ENCODE data around the gene MGAM2.

DNA sequence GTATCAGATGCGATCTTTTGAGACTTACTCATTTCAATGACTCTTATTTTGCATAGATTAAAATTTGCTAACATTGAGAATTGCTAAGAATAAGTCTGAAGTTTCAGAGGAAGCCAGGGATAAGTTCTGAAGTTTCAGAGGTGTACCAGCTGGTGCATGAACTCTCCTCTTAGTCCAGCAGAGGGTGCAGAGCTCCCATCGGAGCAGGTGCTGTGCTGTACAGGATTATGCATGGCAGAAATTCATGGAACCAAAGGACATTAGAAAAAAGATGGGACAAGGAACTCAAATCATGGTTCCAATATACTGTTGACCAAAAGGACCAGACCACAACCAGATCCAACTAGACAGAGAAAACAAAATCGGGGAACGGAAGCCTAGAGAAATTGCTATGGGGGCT, 41.9 kb downstream of the MGAM2 start:
- TF ChIP-seq, protein P1, sequence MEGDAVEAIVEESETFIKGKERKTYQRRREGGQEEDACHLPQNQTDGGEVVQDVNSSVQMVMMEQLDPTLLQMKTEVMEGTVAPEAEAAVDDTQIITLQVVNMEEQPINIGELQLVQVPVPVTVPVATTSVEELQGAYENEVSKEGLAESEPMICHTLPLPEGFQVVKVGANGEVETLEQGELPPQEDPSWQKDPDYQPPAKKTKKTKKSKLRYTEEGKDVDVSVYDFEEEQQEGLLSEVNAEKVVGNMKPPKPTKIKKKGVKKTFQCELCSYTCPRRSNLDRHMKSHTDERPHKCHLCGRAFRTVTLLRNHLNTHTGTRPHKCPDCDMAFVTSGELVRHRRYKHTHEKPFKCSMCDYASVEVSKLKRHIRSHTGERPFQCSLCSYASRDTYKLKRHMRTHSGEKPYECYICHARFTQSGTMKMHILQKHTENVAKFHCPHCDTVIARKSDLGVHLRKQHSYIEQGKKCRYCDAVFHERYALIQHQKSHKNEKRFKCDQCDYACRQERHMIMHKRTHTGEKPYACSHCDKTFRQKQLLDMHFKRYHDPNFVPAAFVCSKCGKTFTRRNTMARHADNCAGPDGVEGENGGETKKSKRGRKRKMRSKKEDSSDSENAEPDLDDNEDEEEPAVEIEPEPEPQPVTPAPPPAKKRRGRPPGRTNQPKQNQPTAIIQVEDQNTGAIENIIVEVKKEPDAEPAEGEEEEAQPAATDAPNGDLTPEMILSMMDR (IDR thresholded peaks at IDR 0.05), result no peak
- TF ChIP-seq EP300 (IDR thresholded peaks at IDR 0.05), result no peak
